ENCODE data around the gene ZDHHC3.

GRCh38 chr3:44976002-44976815 is at the start of gene ZDHHC3, which contains the start of gene EXOSC7:
- TF ChIP-seq, protein P1, sequence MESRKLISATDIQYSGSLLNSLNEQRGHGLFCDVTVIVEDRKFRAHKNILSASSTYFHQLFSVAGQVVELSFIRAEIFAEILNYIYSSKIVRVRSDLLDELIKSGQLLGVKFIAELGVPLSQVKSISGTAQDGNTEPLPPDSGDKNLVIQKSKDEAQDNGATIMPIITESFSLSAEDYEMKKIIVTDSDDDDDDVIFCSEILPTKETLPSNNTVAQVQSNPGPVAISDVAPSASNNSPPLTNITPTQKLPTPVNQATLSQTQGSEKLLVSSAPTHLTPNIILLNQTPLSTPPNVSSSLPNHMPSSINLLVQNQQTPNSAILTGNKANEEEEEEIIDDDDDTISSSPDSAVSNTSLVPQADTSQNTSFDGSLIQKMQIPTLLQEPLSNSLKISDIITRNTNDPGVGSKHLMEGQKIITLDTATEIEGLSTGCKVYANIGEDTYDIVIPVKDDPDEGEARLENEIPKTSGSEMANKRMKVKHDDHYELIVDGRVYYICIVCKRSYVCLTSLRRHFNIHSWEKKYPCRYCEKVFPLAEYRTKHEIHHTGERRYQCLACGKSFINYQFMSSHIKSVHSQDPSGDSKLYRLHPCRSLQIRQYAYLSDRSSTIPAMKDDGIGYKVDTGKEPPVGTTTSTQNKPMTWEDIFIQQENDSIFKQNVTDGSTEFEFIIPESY (IDR thresholded peaks at IDR 0.05; ENCODE audit: borderline replicate concordance, low read depth) = no peak
- TF ChIP-seq EP300 (IDR thresholded peaks at IDR 0.05; ENCODE audit: borderline replicate concordance in 1 of 2, low read depth in 1 of 2, low read length in 1 of 2) (no peak), TCF12 (IDR thresholded peaks at IDR 0.05) (no peak), EZH2phosphoT487 (IDR thresholded peaks at IDR 0.05; ENCODE audit: borderline replicate concordance, low read depth) (no peak), FOXM1 (IDR thresholded peaks at IDR 0.05; ENCODE audit: low read depth) (no peak), RCOR1 (IDR thresholded peaks at IDR 0.05; ENCODE audit: low read length) (no peak), YY1 (IDR thresholded peaks at IDR 0.05; ENCODE audit: low read depth) (peak; percentile 89), TAF1 (IDR thresholded peaks at IDR 0.05; ENCODE audit: borderline replicate concordance, low read depth, low read length) (peak; percentile 84), PBX3 (IDR thresholded peaks at IDR 0.05) (no peak), POLR2AphosphoS5 (IDR thresholded peaks at IDR 0.05; ENCODE audit: low read depth, low read length) (peak; percentile 76)
- TF ChIP-seq, protein P2, sequence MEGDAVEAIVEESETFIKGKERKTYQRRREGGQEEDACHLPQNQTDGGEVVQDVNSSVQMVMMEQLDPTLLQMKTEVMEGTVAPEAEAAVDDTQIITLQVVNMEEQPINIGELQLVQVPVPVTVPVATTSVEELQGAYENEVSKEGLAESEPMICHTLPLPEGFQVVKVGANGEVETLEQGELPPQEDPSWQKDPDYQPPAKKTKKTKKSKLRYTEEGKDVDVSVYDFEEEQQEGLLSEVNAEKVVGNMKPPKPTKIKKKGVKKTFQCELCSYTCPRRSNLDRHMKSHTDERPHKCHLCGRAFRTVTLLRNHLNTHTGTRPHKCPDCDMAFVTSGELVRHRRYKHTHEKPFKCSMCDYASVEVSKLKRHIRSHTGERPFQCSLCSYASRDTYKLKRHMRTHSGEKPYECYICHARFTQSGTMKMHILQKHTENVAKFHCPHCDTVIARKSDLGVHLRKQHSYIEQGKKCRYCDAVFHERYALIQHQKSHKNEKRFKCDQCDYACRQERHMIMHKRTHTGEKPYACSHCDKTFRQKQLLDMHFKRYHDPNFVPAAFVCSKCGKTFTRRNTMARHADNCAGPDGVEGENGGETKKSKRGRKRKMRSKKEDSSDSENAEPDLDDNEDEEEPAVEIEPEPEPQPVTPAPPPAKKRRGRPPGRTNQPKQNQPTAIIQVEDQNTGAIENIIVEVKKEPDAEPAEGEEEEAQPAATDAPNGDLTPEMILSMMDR (IDR thresholded peaks at IDR 0.05) = no peak
